Stimulated activated naive B cell treated with anti-CD40 and anti-IgM and Interleukin-4, amounts not matched to agents 10 μg/mL and 1 μg/mL and 100 μg/mL, for 72 hours (primary cell): Measurements from ENCODE around the gene SLAIN2.

ENCODE experiments used
- ATAC-seq, 2 donors: fragments of 150-1000 bp; cut with Tn5 transposase; replicated peaks; 2 replicates each; pipeline ENCODE4 v1.10.0; 2021; ENCODE audit warnings: moderate library complexity in 1 of 2
- DNase-seq: peaks from one replicate; pipeline ENCODE4 v3.0.0; 2021
- H3K27ac Mint-ChIP-seq: one replicate; pipeline ENCODE4 v1.8.0; 2022; ENCODE audit warnings: mild to moderate bottlenecking, mixed read lengths
- H3K27me3 Mint-ChIP-seq, 2 donors: one replicate each; pipeline ENCODE4 v1.8.0; 2022; ENCODE audit warnings: mixed read lengths in 2 of 2
- H3K36me3 Mint-ChIP-seq, 2 donors: one replicate each; pipeline ENCODE4 v1.8.0; 2022; ENCODE audit warnings: mixed read lengths in 2 of 2, mild to moderate bottlenecking in 1 of 2
- H3K4me1 Mint-ChIP-seq, 2 donors: one replicate each; pipeline ENCODE4 v1.8.0; 2022; ENCODE audit warnings: mixed read lengths in 2 of 2, mild to moderate bottlenecking in 1 of 2
- H3K4me3 Mint-ChIP-seq, 2 donors: one replicate each; pipeline ENCODE4 v1.8.0; 2022; ENCODE audit warnings: mild to moderate bottlenecking in 2 of 2, mixed read lengths in 2 of 2, moderate library complexity in 1 of 2
- H3K9me3 Mint-ChIP-seq, 2 donors: one replicate each; pipeline ENCODE4 v1.8.0; 2022; ENCODE audit warnings: mixed read lengths in 2 of 2, mild to moderate bottlenecking in 1 of 2

SLAIN2 gene

DNA sequence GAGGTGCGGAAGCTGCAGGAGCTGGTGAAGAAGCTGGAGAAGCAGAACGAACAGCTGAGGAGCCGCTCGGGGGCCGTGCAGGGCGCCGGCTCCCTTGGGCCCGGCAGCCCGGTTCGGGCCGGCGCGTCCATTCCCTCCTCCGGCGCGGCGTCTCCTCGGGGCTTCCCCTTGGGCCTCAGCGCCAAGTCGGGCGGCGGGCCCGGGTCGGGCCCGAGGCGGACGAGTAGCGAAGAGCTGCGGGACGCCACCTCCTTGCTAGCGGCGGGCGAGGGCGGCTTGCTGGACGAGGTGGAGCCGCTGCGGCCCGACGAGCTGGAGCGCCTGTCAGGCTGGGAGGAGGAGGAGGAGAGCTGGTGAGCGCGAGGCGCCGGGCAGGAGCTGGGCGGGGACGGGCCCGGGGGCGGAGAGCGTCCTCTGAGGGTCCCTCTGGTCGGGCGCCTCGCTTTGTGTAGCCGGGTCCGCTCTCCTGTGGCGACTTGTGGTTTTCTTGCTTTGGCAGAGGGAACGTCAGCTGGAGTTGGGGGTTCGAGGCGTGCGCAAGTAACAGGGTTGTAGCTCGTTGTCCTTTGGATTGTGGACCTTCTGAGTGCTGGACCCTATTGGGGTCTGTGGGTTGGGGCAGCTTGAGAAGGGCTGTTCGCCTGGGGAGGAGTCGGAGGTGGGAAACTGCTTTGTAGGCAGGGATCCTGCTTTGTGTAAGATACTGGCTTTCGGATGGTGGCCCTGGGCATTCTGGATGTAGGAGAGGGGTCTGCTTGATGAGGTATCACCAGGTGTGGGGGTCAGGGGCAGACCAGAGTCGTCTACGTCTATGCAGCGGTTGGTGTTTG, 662 bp downstream of the SLAIN2 start:
- peak; percentile 29 for DNase-seq
- Mint-ChIP-seq H3K4me3 (peak overlapping the region; percentile 87 to 96), H3K27me3 (no peaks in the 10 kb centered on the region), H3K27ac (peak overlapping the region; percentile 99), H3K36me3 (peaks cover 4 to 7% of the 10 kb centered on the region in 2 donors), H3K4me1 (peaks cover 28 to 58% of the 10 kb centered on the region in 2 donors), H3K9me3 (no peaks in the 10 kb centered on the region)
- peak; percentile 27 to 30 for ATAC-seq

DNA sequence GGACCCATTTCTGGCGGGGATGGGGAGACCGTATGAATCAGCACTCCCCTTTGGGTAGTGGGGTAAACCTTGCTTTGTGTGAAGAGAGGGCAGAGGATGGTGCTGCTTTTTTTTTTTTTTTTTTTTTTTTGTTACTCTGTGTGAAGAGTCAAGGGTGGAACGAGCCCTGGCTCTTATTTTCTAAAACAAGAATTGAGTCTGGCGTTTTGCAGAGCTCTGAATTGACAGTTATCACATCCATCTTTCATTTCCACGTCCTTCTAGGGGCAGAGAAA, 1.2 kb downstream of the SLAIN2 start:
- H3K27ac Mint-ChIP-seq = peak overlapping the region; percentile 82
- no peak for ATAC-seq
- peaks cover 28 to 53% of the 10 kb centered on the region in 2 donors for H3K4me1 Mint-ChIP-seq
- H3K9me3 Mint-ChIP-seq = no peaks in the 10 kb centered on the region
- H3K36me3 Mint-ChIP-seq = peaks cover 4 to 7% of the 10 kb centered on the region in 2 donors
- H3K4me3 Mint-ChIP-seq = peak overlapping the region; percentile 87 to 96
- H3K27me3 Mint-ChIP-seq = no peaks in the 10 kb centered on the region
- DNase-seq = no peak

DNA sequence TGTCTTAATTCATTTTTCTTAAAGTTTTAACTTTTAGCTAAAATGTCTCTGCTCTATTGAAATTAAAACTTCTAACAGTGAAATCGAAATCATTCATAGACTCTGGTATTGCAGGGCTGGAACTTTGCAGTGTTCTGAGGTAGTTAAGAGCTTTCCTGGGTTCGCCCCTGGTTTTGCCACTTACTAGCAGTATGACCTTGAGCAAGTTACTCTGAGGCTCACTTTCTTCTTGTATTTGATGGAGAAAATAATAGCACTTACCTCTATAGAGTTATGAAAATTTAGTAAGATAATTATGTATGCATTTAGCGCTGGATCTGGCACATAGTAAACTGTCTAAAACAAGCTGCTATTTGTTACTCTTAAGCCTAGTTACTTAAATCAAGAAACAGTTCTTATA, 1.7 kb downstream of the SLAIN2 start:
- H3K27me3 Mint-ChIP-seq = no peaks in the 10 kb centered on the region
- H3K4me1 Mint-ChIP-seq = peaks cover 29 to 53% of the 10 kb centered on the region in 2 donors
- ATAC-seq = no peak
- peaks cover 4 to 7% of the 10 kb centered on the region in 2 donors for H3K36me3 Mint-ChIP-seq
- DNase-seq = no peak
- H3K4me3 Mint-ChIP-seq = peak overlapping the region; percentile 87 to 96
- H3K27ac Mint-ChIP-seq = no peak overlapping the region
- no peaks in the 10 kb centered on the region for H3K9me3 Mint-ChIP-seq

DNA sequence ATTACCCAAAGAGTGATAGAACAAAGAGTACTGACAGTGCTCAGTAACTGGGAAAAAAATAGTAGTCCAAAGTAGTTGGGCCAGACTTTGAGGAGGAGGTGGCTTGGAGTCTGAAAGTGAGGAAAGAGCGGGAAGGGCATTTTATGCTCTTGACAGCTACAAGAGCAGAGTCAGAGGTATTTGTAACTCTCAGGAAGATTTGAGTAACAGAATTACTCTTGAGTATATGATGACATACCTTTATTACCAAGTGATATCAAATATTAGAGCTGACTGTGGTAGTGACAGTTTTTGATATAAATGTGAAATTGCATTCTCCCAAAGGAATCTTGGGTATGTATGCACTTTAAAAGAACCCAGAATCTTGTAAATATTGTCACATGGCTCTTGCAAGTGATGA, 2.2 kb downstream of the SLAIN2 start:
- no peaks in the 10 kb centered on the region for H3K27me3 Mint-ChIP-seq
- H3K27ac Mint-ChIP-seq = no peak overlapping the region
- DNase-seq = no peak
- H3K36me3 Mint-ChIP-seq = peaks cover 4 to 7% of the 10 kb centered on the region in 2 donors
- H3K9me3 Mint-ChIP-seq = no peaks in the 10 kb centered on the region
- ATAC-seq = no peak
- H3K4me1 Mint-ChIP-seq = peaks cover 29 to 58% of the 10 kb centered on the region in 2 donors
- peak overlapping the region; percentile 87 to 96 for H3K4me3 Mint-ChIP-seq

DNA sequence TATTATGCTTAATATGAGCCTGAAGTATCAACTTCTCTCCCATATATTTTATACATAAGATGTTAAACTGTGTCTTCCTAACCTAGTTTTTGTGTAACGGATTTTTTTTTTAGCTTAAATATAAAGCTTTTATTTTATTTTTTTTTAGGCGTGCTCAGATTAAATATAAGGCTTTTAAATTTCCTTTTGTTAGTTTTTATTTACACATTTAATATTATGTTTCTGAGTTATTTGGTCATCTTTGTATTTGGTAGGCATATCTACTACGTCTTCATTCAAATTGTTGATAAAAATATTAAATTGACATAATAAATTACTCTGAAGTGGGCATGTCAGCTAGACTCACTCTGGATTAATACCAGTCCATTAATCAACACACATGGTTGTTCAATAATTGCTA, 4.2 kb downstream of the SLAIN2 start:
- ATAC-seq = no peak
- H3K27ac Mint-ChIP-seq = no peak overlapping the region
- H3K36me3 Mint-ChIP-seq = peaks cover 7% of the 10 kb centered on the region in 2 donors
- DNase-seq = no peak
- no peak overlapping the region for H3K4me3 Mint-ChIP-seq
- H3K4me1 Mint-ChIP-seq = peaks cover 31 to 62% of the 10 kb centered on the region in 2 donors
- H3K9me3 Mint-ChIP-seq = no peaks in the 10 kb centered on the region
- H3K27me3 Mint-ChIP-seq = no peaks in the 10 kb centered on the region

DNA sequence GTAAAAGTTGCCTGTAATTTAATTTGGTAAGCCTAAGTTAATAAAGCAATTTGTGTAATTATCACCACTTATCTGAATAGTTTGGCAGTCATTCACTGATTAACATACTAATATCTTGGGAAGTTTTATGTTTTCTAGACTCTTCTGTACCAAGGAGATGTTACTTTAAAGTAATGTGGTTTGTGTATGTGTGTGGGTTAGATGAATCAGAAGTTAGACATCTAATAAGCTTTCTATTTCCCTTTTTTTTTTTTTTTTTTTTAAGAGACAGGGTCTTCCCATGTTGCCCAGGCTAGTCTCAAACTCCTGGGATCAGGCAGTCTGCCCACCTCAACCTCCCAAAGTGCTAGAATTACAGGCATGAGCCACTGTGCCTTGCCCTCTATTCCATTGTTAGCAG, 5.3 kb downstream of the SLAIN2 start:
- Mint-ChIP-seq H3K4me3 (no peak overlapping the region), H3K27ac (no peak overlapping the region), H3K9me3 (no peaks in the 10 kb centered on the region), H3K36me3 (peaks cover 5% of the 10 kb centered on the region in 2 donors), H3K4me1 (peaks cover 30 to 69% of the 10 kb centered on the region in 2 donors), H3K27me3 (no peaks in the 10 kb centered on the region)
- ATAC-seq (no peak), DNase-seq (no peak)

DNA sequence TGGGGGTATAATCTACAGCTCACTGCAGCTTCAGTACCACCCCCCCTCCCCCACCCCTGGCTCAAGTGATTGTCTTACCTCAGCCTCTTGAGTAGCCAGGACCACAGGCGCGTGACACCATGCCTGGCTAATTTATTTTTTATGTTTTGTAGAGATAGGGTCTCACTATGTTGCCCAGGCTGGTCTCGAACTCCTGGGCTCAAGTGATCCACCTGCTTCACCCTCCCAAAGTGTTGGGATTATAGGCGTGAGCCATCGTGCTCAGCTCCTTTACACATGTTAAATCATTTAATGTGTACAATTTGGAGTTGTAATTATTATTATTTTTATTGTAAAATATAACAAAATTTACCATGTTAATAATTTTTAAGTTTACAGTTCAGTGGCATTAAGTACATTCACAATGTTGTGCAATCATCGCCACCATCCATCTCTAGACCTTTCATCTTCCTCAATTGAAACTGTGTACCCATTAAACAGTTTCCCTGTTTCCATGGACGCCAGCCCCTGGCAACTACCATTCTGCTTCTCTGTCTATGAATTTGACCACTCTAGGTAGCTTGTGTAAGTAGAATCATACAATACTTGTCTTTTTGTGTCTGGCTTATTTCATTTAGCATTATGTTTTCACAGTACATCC, 6.1 kb downstream of the SLAIN2 start:
- no peaks in the 10 kb centered on the region for H3K27me3 Mint-ChIP-seq
- no peak for DNase-seq
- no peak for ATAC-seq
- peaks cover 31 to 69% of the 10 kb centered on the region in 2 donors for H3K4me1 Mint-ChIP-seq
- H3K36me3 Mint-ChIP-seq = peaks cover 8 to 9% of the 10 kb centered on the region in 2 donors
- no peak overlapping the region for H3K4me3 Mint-ChIP-seq
- H3K27ac Mint-ChIP-seq = no peak overlapping the region
- H3K9me3 Mint-ChIP-seq = no peaks in the 10 kb centered on the region

DNA sequence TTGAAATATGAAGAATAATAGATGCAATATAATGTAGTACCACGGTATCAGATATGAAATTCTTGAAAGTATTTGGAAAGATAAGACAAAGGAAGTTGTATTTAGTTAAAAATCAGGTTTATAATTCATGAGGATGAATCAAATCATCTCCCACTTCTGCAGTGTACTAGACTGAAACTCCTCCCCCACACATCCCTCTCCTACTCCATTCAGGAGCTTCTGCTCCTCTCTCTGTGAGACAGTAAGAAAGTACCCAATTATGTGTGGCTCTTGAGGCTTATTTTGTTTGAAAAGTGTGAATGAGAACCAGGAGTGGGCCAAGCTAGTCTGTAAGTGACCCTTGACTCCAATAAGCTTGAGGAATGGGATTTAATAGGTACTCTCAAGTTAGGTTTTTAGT, 9.5 kb downstream of the SLAIN2 start:
- no peak for DNase-seq
- peaks cover 27 to 50% of the 10 kb centered on the region in 2 donors for H3K4me1 Mint-ChIP-seq
- peaks cover 3 to 4% of the 10 kb centered on the region in 2 donors for H3K9me3 Mint-ChIP-seq
- ATAC-seq = no peak
- no peak overlapping the region for H3K27ac Mint-ChIP-seq
- H3K27me3 Mint-ChIP-seq = no peaks in the 10 kb centered on the region
- no peak overlapping the region for H3K4me3 Mint-ChIP-seq
- H3K36me3 Mint-ChIP-seq = peaks cover 13 to 14% of the 10 kb centered on the region in 2 donors

DNA sequence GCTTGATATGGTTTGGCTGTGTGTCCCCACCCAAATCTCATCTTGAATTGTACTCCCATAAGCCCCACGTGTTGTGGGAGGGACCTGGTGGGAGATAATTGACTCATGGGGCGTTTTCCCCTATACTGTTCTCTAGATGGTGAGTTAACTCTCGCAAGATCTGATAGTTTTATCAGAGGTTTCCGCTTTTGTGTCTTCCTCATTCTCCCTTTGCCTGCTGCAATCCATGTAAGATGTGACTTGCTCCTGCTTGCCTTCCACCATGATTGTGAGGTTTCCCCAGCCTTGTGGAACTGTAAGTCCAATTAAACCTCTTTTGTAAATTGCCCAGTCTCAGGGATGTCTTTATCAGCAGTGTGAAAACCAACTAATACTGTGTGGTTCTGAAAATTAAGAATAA, 11.5 kb downstream of the SLAIN2 start:
- H3K27ac Mint-ChIP-seq = no peak overlapping the region
- H3K36me3 Mint-ChIP-seq = peaks cover 13 to 17% of the 10 kb centered on the region in 2 donors

DNA sequence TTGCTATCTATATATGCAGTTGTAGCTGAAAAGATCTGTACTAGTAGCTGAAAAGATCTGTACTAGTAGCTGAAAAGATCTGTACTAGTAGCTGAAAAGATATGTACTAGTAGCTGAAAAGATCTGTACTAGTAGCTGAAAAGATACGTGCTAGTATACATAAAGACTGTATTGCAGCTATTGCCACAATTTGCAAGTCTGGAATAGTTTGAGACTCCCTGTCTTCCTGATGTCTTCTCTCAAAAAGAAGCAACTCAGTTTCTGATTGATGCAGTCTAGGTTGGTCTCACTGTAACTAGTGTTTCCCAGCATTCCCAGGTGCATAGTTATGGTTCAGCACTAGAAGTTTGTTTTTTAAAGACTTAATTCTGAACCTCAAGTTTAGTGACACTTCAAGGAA, 15.0 kb downstream of the SLAIN2 start:
- peaks cover 21 to 25% of the 10 kb centered on the region in 2 donors for H3K4me1 Mint-ChIP-seq
- no peak overlapping the region for H3K4me3 Mint-ChIP-seq
- H3K36me3 Mint-ChIP-seq = peaks cover 10 to 22% of the 10 kb centered on the region in 2 donors
- no peaks in the 10 kb centered on the region for H3K27me3 Mint-ChIP-seq
- DNase-seq (no peak), ATAC-seq (no peak)
- H3K27ac Mint-ChIP-seq = no peak overlapping the region
- H3K9me3 Mint-ChIP-seq = peaks cover 3 to 4% of the 10 kb centered on the region in 2 donors

More for the DNA sequence above, 11.5 kb downstream of the SLAIN2 start:
- H3K27me3 Mint-ChIP-seq = no peaks in the 10 kb centered on the region
- H3K4me1 Mint-ChIP-seq = peaks cover 19 to 36% of the 10 kb centered on the region in 2 donors
- DNase-seq (no peak), ATAC-seq (no peak)
- H3K4me3 Mint-ChIP-seq = no peak overlapping the region
- H3K9me3 Mint-ChIP-seq = peaks cover 3 to 4% of the 10 kb centered on the region in 2 donors

DNA sequence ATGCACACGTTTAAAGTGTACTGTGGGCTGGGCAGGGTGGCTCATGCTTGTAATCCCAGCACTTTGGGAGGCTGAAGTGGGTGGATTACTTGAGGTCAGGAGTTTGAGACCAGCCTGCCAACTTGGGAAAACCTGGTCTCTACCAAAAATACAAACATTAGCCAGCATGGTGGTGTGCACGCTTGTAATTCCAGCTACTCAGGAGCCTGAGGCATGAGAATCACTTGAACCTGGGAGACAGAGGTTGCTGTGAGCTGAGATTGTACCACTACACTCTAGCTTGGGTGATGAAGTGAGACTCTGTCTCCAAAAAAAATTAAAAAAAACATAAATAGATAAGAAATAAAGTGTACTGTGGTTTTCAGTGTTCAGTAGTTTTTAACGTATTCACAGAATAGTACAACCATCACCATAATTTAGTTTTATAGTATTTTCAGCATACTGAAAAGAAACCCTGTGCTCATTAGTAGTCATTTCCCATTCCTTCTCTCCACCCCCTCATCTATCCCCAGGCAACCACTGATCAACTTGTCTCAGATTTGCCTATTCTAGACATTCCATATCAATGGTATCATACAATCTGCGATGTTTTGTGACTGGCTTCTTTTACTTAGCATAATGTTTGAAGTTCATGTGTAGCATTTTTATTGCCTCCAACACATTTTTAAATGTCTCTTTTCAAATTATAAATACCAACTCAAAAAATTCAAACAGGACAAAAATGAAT, 19.1 kb downstream of the SLAIN2 start:
- ATAC-seq (no peak), DNase-seq (no peak)
- H3K36me3 Mint-ChIP-seq = peaks cover 0 to 8% of the 10 kb centered on the region in 2 donors
- H3K27ac Mint-ChIP-seq = no peak overlapping the region
- peaks cover 8 to 17% of the 10 kb centered on the region in 2 donors for H3K4me1 Mint-ChIP-seq
- no peaks in the 10 kb centered on the region for H3K9me3 Mint-ChIP-seq
- no peak overlapping the region for H3K4me3 Mint-ChIP-seq
- H3K27me3 Mint-ChIP-seq = no peaks in the 10 kb centered on the region

DNA sequence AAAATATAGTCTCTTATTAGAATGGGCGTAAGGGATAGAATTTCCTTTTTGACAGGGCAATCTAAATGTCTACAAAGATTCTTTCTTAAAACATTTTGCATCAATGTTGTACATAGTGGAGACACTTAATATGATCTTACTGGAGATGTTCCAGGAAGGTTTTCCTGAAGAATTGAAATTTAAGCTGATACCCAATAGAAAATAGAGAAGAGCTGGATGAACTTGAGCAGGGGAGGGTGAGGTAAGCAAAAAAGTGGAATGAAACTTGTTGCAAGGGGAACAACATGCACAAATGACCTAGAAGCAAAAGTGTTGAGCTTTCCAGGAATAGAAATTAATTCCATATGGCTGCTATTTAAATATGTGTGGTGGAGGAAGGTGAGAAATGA, 19.7 kb downstream of the SLAIN2 start:
- H3K9me3 Mint-ChIP-seq = no peaks in the 10 kb centered on the region
- no peaks in the 10 kb centered on the region for H3K27me3 Mint-ChIP-seq
- peaks cover 8 to 22% of the 10 kb centered on the region in 2 donors for H3K4me1 Mint-ChIP-seq
- no peak overlapping the region for H3K27ac Mint-ChIP-seq
- peaks cover 0 to 14% of the 10 kb centered on the region in 2 donors for H3K36me3 Mint-ChIP-seq
- no peak for DNase-seq
- no peak for ATAC-seq
- H3K4me3 Mint-ChIP-seq = no peak overlapping the region

DNA sequence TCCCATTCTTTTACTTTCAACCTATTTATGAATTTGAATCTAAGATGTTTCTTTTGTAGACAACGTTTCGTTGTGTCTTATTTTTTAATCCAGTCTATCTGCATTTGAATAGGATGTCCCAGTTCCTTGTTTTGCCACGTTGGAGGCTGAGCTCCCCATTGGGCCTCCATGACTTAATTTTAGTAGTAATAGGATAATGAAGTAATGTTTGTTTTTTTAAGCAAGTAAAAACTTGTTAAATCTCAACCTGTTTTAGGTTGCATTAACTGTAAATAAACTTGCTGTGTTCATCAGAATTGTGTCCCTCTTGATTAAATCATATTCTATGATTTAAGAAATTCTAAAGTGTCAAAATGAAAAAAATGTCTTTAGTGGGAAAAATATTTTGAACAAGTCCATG, 25.3 kb downstream of the SLAIN2 start:
- H3K36me3 Mint-ChIP-seq = peaks cover 2 to 16% of the 10 kb centered on the region in 2 donors
- DNase-seq (no peak), ATAC-seq (no peak)
- H3K4me3 Mint-ChIP-seq = no peak overlapping the region
- no peak overlapping the region for H3K27ac Mint-ChIP-seq
- H3K27me3 Mint-ChIP-seq = no peaks in the 10 kb centered on the region
- H3K4me1 Mint-ChIP-seq = peaks cover 12 to 40% of the 10 kb centered on the region in 2 donors
- H3K9me3 Mint-ChIP-seq = no peaks in the 10 kb centered on the region

DNA sequence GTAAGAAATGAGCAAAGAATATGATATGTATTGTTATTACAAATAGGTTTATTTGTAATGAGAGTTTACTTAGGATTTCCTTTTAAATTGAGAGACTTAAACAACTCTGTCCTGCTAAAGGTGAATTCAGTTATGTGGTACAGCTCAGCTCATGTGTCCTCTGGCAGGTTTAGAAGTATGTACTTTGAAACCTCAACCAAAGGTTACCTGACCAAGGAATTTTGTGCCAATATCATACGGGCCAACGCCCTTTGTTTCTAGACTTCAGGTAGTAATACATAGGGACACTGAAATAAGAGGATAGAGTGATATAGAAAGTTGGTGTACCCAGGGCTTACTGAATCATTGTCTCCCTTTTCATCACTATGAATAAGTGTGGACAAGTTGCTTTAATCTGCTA, 25.7 kb downstream of the SLAIN2 start:
- no peak overlapping the region for H3K4me3 Mint-ChIP-seq
- peaks cover 2 to 16% of the 10 kb centered on the region in 2 donors for H3K36me3 Mint-ChIP-seq
- H3K9me3 Mint-ChIP-seq = no peaks in the 10 kb centered on the region
- ATAC-seq = no peak
- no peak for DNase-seq
- no peak overlapping the region for H3K27ac Mint-ChIP-seq
- no peaks in the 10 kb centered on the region for H3K27me3 Mint-ChIP-seq
- H3K4me1 Mint-ChIP-seq = peaks cover 12 to 39% of the 10 kb centered on the region in 2 donors
